ENCODE measurements around the gene CXorf58.
"Not testable (repeated sequence)": the region's sequence is repeated elsewhere in the genome, so short reads cannot be mapped to it uniquely, and the experiment has no call there.

CXorf58 gene

DNA sequence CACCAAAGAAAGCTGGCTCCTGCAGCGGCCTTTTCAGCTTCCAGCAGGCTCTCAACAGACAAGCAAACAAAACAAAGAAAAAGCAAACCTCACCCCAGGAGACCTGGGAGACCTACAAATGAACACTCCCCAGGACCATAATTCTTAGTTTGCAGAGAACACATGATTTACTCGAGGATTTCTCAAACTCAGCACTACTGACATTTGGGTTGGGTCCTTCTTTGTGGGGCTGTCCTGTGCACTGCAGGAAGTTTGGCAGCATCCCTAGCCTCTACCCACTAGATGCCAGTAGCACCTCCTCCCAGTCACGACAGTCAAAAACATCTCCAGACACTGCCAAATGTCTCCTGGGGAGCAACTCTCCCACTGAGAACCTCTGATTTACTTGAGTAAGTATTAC is 22.0 kb upstream of the CXorf58 start:
- FAIRE-seq (no peak), DNase-seq (ENCODE audit: insufficient read length) (no peak)
- TF ChIP-seq TAF1 (IDR thresholded peaks at IDR 0.05; ENCODE audit: borderline replicate concordance, low read depth, low read length) (no peak), POLR2AphosphoS5 (IDR thresholded peaks at IDR 0.05; ENCODE audit: low read depth, low read length) (no peak), POLR2A (IDR thresholded peaks at IDR 0.05; ENCODE audit: low read depth, low read length) (no peak)

- TF ChIP-seq POLR2A (IDR thresholded peaks at IDR 0.05; ENCODE audit: low read depth, low read length) (no peak), TAF1 (IDR thresholded peaks at IDR 0.05; ENCODE audit: borderline replicate concordance, low read depth, low read length) (no peak), POLR2AphosphoS5 (IDR thresholded peaks at IDR 0.05; ENCODE audit: low read depth, low read length) (no peak)
- DNase-seq (ENCODE audit: insufficient read length) (no peak), FAIRE-seq (no peak)
Measured at GRCh38 chrX:23887451-23887850, 20.4 kb upstream of the CXorf58 start.

DNA sequence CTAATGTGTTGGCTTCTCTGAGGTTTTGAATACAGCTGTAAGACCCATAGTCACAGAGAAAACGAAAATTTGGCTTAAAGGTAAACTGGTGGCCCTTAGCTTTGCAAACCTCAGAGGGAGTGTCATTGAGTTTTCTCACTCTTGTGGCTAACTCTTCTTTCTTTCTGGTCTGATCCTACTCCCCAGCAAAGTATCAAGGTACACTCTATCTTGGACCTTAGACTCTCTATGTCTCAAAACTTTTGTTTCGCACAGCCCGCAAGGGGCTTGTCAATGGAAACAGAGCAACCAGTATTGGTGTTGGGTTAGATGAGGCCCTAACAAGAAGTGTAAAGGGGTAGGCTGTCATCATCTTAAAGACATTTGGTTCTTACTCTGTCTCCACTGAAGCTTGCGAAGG is 19.9 kb upstream of the CXorf58 start:
- no peak for DNase-seq (ENCODE audit: insufficient read length)
- TF ChIP-seq TAF1 (IDR thresholded peaks at IDR 0.05; ENCODE audit: borderline replicate concordance, low read depth, low read length): no peak
- FAIRE-seq: peak; percentile 24

DNA sequence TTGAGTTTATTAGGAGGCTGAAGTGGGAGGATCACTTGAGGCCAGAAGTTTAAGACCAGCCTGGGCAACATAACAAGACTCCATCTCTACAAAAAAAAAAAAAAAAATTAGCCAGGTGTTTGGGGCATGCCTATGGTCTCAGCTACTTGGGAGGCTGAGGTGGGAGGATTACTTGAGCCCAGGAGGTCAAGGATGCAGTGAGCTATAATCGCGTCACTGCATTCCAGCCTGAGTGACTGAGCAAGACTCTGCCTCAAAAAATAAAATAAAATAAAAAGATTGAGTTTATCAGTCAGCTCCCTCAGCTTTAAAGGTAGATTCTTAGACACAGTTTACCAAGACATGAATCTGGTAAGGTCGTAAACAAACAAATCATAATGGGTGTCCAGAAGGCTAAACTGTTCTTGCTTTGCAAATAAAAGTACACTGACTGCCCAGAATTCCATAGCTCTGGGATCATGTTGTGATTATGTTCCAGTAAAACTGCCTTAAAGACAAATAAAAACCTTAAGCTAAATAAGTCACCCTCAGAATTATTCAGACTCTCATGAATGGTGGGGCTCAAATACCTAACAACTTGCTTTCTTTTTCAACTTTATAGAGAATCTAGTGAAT is 18.8 kb upstream of the CXorf58 start:
- DNase-seq (ENCODE audit: insufficient read length) (no peak), FAIRE-seq (no peak)
- TF ChIP-seq POLR2A (IDR thresholded peaks at IDR 0.05; ENCODE audit: low read depth, low read length) (no peak), TAF1 (IDR thresholded peaks at IDR 0.05; ENCODE audit: borderline replicate concordance, low read depth, low read length) (no peak), POLR2AphosphoS5 (IDR thresholded peaks at IDR 0.05; ENCODE audit: low read depth, low read length) (no peak)

DNA sequence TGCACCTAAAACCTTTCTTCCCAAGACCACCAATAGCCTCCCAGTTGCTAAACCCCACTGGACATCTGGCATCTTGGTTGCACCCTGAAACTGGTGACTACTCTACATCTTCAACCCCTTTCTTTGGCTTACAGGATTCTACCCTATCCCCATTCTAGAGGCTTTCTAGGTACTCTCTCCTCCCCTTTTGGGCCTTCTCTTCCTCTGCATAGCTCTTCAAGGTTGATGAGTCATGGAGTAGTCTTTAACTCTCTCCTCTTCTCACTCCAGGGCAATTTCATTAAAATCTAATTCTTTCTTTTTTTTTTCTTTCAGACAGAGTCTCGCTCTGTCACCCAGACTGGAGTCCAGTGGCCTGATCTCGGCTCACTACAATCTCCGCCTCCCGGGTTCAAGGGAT is 16.9 kb upstream of the CXorf58 start:
- no peak for DNase-seq (ENCODE audit: insufficient read length)
- FAIRE-seq: no peak
- TF ChIP-seq POLR2A (IDR thresholded peaks at IDR 0.05; ENCODE audit: low read depth, low read length) (no peak), TAF1 (IDR thresholded peaks at IDR 0.05; ENCODE audit: borderline replicate concordance, low read depth, low read length) (no peak), POLR2AphosphoS5 (IDR thresholded peaks at IDR 0.05; ENCODE audit: low read depth, low read length) (no peak)

GRCh38 chrX:23894993-23895392 is 12.8 kb upstream of the CXorf58 start:
- not testable (repeated sequence) for DNase-seq (ENCODE audit: insufficient read length); FAIRE-seq

DNA sequence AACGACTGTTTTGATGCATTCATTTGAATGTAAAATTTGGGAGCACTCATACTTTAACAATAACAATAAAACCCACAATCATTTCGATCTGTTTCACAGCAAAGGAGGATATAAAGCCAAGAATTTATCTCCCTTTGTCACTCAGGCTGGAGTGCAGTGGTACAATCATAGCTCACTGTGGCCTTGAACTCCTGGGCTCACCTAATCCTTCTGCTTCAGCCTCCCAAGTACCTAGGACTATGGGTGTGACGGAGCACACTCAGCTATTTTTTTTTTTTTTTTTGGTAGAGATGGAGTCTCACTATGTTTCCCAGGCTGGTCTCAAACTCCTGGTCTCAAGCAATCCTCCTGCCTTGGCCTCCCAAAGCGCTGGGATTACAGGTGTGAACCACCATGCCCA is 11.3 kb upstream of the CXorf58 start:
- not testable (repeated sequence) for DNase-seq (ENCODE audit: insufficient read length); FAIRE-seq

DNA sequence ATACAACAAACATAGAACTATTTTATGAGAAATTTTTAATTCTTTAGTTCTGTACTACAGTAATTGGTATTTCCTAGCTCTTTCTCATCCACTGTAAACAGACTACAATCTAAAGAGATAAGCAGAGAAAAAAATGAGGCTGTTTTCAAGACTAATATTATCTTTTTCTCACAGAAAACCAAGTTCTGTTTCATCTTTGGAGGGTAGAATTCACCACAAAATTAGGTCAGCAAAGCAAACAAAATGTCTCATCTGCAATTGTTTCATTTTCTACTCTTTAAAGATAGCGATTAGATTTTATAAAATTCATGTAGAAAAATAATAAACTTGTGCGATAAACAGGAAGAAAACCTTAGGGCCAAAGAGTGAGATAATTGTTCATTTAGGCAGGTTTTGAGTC is 10.8 kb upstream of the CXorf58 start:
- DNase-seq (ENCODE audit: insufficient read length) (no peak), FAIRE-seq (no peak)
- TF ChIP-seq TAF1 (IDR thresholded peaks at IDR 0.05; ENCODE audit: borderline replicate concordance, low read depth, low read length): no peak
- no peak for TF ChIP-seq POLR2AphosphoS5 (IDR thresholded peaks at IDR 0.05; ENCODE audit: low read depth, low read length)
- no peak for TF ChIP-seq POLR2A (IDR thresholded peaks at IDR 0.05; ENCODE audit: low read depth, low read length)

DNA sequence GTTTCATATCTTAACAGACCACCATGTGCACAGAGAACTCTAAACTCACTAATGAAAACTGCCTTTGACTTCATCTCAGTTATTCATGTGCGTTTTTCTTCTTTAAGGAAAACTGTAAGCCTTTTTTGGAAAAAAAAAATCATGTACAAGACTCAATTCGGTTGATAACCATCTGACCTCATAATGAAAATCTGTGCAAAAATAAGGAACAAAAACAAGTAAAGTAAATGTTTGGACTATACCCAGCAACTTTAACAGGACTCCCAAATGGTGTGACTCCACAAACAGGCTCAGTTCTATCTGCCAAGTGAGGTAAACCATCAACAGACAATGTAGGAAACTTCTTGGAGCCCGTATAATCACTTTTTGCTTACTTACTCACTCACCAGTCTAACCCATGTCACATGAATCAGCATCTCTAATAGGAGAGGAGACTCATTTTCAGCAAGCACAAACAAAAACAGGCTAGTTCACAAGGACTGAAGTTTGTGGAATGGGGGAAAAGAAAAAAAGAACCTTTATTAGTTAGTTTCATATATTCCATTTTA is 9.3 kb upstream of the CXorf58 start:
- DNase-seq (ENCODE audit: insufficient read length): no peak
- FAIRE-seq: no peak
- TF ChIP-seq POLR2AphosphoS5 (IDR thresholded peaks at IDR 0.05; ENCODE audit: low read depth, low read length): no peak
- no peak for TF ChIP-seq POLR2A (IDR thresholded peaks at IDR 0.05; ENCODE audit: low read depth, low read length)
- no peak for TF ChIP-seq TAF1 (IDR thresholded peaks at IDR 0.05; ENCODE audit: borderline replicate concordance, low read depth, low read length)

DNA sequence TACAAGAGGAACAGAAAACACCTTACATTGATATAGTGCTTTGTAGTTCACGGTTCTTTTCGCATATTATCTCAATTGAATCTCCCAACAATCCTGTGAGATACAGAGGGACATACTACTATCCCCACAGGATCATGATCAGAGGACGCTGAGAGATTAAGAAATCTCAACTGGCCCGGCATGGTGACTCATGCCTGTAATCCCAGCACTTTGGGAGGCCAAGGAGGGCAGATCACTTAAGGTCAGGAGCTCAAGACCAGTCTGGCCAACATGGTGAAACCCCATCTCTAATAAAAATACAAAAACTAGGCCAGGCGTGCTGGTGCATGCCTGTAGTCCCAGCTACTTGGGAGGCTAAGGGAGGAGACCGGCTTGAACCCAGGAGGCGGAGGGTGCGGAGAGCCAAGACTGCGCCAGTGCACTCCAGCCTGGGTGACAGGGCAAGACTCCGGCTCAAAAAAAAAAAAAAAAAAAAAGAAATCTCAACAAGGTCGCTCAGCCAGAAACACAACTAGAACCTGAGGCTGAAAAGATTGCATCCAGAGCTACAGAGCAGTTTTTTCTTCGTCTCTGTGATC is 7.5 kb upstream of the CXorf58 start:
- DNase-seq (ENCODE audit: insufficient read length): no peak
- no peak for FAIRE-seq
- TF ChIP-seq POLR2A (IDR thresholded peaks at IDR 0.05; ENCODE audit: low read depth, low read length) (no peak), TAF1 (IDR thresholded peaks at IDR 0.05; ENCODE audit: borderline replicate concordance, low read depth, low read length) (no peak), POLR2AphosphoS5 (IDR thresholded peaks at IDR 0.05; ENCODE audit: low read depth, low read length) (no peak)

DNA sequence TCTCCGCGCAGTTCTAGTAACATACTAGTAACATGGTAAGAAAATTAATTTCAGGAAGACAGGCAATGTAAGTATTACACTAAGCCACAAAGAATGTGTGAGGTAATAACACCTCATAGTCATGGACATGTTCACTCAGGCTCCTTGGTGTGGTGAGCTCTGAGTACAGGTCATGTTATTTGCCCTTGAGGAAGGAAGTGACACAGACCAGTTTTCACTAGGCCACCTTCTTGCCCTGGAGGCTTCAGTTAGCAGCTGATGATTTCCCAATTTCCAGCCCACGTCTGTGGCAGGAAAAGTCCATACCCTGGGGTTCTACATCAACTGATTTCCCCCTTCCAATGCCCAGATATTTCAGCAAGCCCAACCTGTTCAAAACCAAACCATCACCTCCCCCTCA is 6.7 kb upstream of the CXorf58 start:
- DNase-seq (ENCODE audit: insufficient read length): no peak

GRCh38 chrX:23901805-23902204 is 6.0 kb upstream of the CXorf58 start:
- FAIRE-seq (peak; percentile 81), DNase-seq (ENCODE audit: insufficient read length) (no peak)
- TF ChIP-seq POLR2A (IDR thresholded peaks at IDR 0.05; ENCODE audit: low read depth, low read length) (no peak), TAF1 (IDR thresholded peaks at IDR 0.05; ENCODE audit: borderline replicate concordance, low read depth, low read length) (no peak), POLR2AphosphoS5 (IDR thresholded peaks at IDR 0.05; ENCODE audit: low read depth, low read length) (no peak)

More for the DNA sequence above, 6.7 kb upstream of the CXorf58 start:
- peak; percentile 9 for FAIRE-seq
- no peak for TF ChIP-seq POLR2A (IDR thresholded peaks at IDR 0.05; ENCODE audit: low read depth, low read length)
- no peak for TF ChIP-seq TAF1 (IDR thresholded peaks at IDR 0.05; ENCODE audit: borderline replicate concordance, low read depth, low read length)
- TF ChIP-seq POLR2AphosphoS5 (IDR thresholded peaks at IDR 0.05; ENCODE audit: low read depth, low read length): no peak

DNA sequence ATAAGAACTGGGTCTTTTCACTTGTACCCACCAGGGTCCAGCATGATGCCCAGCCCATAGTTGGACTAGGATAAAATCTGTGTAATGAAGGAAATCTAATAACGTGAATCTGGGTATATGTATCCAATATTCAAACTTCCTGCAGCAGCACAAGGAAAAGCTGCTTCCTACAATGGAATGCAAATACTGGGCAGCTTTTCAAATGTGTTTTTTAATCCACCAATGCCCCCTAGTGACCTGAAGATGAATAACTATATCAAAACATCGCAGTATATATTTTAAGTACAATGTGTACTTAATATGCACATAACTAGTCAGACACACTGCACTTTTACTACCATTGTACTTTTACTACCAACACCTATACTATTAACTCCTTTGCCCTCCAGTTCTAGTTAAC is 5.4 kb upstream of the CXorf58 start:
- FAIRE-seq (peak; percentile 70), DNase-seq (ENCODE audit: insufficient read length) (no peak)
- TF ChIP-seq POLR2A (IDR thresholded peaks at IDR 0.05; ENCODE audit: low read depth, low read length) (no peak), TAF1 (IDR thresholded peaks at IDR 0.05; ENCODE audit: borderline replicate concordance, low read depth, low read length) (no peak), POLR2AphosphoS5 (IDR thresholded peaks at IDR 0.05; ENCODE audit: low read depth, low read length) (no peak)

All from GM12892 (cell line).